GM12878 (cell line): ENCODE measurements around the gene TAF9. TPM values are rescaled to one million over a fixed set of nuclear protein-coding genes. Genes with fewer than 3 reads are reported as not detected.

Experiments
- HDGF ChIP-seq: fragments of 450-650 bp; IDR thresholded peaks from 2 replicates; pipeline ENCODE4 v1.6.1; 2016; ENCODE audit warnings: antibody characterized with exemption
- JUND ChIP-seq: IDR thresholded peaks from 2 replicates; pipeline ENCODE4 v1.6.1; 2012; ENCODE audit warnings: low read depth, mild to moderate bottlenecking, low read length, improper control_type of control experiment, moderate library complexity
- PAX5 ChIP-seq: IDR thresholded peaks from 2 replicates; pipeline ENCODE4 v1.6.1; 2011; ENCODE audit warnings: low read depth, low read length, borderline replicate concordance
- POLR2AphosphoS5 ChIP-seq: IDR thresholded peaks from 2 replicates; pipeline ENCODE4 v1.6.1; 2011; ENCODE audit warnings: mild to moderate bottlenecking, low read length, inconsistent platforms
- ZNF274 ChIP-seq: IDR thresholded peaks from one replicate; pipeline ENCODE4 v1.8.0; 2011; ENCODE audit not compliant: insufficient read length, insufficient read depth
- polyA plus RNA-seq, 11 experiments: library from polyadenylated mRNA; depleted of rRNA in 4 of 11; unstranded in 6 of 11; stranded (reverse) in 5 of 11; fragments of >200 nt; fragmentation: Nextera tagmentation in 4 of 11; fragmentation: Illumina TruSeq in 1 of 11; extraction: Ambion mirVana in 4 of 11; extraction: Trizol in 1 of 11; gene quantifications; 1 replicate in 1 of 11; 2 replicates in 10 of 11; pipeline versions ENCODE4 v1.2.1 to v1.2.3, GENCODE V29; 2011 to 2016; ENCODE audit warnings: inconsistent platforms in 2 of 11, missing spikeins in 2 of 11, low read depth in 1 of 11
- total RNA-seq, 4 experiments: library from RNA; depleted of rRNA in 3 of 4; stranded (reverse); fragments of >200 nt in 3 of 4; fragmentation: Illumina TruSeq in 1 of 4; extraction: Trizol in 1 of 4; gene quantifications; 2 replicates each; pipeline versions ENCODE4 v1.2.1 to v1.2.3, GENCODE V29; 2013 to 2021
- TF ChIP-seq, protein P1 (sequence below): fragments of 450-650 bp; IDR thresholded peaks from 2 replicates; pipeline ENCODE4 v1.6.1; 2018; ENCODE audit warnings: borderline replicate concordance, mild to moderate bottlenecking; ENCODE audit not compliant: partially characterized antibody
- TF ChIP-seq, protein P2 (sequence below): fragments of 450-650 bp; IDR thresholded peaks from 2 replicates; pipeline ENCODE4 v1.6.1; 2017; ENCODE audit warnings: mild to moderate bottlenecking
- TF ChIP-seq, protein P3 (sequence below): fragments of 450-650 bp; IDR thresholded peaks from 2 replicates; pipeline ENCODE4 v1.6.1; 2017; ENCODE audit warnings: mild to moderate bottlenecking, moderate library complexity

TAF9 gene
- total and polyA plus RNA-seq, 10 of the 15 experiments (the other 5 are each of a cell fraction or from before 2014, with no cell fraction given), result 64.4 to 318 (median 150) TPM

DNA sequence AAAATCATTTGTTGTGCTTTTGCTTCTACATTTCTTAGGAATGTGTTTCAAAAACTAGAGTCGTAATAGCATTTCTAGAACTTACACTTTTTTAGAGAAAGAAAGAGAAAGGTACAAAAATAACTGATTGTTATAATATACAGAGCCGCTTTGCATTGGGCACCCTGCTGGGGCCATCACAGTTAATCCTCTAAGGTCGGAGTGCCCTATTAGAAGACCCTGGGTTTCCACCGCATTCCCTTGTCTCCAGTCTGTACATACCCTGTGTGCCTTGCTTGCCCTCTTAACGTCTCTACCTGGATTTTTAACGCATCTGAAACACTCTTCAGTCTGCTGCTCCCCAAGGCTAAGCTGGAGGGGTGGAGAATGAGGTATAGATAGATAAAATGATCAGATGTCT, 46.9 kb upstream of the TAF9 start (continued):
- TF ChIP-seq, protein P1, sequence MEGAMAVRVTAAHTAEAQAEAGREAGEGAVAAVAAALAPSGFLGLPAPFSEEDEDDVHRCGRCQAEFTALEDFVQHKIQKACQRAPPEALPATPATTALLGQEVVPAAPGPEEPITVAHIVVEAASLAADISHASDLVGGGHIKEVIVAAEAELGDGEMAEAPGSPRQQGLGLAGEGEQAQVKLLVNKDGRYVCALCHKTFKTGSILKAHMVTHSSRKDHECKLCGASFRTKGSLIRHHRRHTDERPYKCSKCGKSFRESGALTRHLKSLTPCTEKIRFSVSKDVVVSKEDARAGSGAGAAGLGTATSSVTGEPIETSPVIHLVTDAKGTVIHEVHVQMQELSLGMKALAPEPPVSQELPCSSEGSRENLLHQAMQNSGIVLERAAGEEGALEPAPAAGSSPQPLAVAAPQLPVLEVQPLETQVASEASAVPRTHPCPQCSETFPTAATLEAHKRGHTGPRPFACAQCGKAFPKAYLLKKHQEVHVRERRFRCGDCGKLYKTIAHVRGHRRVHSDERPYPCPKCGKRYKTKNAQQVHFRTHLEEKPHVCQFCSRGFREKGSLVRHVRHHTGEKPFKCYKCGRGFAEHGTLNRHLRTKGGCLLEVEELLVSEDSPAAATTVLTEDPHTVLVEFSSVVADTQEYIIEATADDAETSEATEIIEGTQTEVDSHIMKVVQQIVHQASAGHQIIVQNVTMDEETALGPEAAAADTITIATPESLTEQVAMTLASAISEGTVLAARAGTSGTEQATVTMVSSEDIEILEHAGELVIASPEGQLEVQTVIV, result no peak
- TF ChIP-seq JUND (no peak), ZNF274 (no peak), POLR2AphosphoS5 (no peak), HDGF (no peak), PAX5 (no peak)
- TF ChIP-seq, protein P2, sequence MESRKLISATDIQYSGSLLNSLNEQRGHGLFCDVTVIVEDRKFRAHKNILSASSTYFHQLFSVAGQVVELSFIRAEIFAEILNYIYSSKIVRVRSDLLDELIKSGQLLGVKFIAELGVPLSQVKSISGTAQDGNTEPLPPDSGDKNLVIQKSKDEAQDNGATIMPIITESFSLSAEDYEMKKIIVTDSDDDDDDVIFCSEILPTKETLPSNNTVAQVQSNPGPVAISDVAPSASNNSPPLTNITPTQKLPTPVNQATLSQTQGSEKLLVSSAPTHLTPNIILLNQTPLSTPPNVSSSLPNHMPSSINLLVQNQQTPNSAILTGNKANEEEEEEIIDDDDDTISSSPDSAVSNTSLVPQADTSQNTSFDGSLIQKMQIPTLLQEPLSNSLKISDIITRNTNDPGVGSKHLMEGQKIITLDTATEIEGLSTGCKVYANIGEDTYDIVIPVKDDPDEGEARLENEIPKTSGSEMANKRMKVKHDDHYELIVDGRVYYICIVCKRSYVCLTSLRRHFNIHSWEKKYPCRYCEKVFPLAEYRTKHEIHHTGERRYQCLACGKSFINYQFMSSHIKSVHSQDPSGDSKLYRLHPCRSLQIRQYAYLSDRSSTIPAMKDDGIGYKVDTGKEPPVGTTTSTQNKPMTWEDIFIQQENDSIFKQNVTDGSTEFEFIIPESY, result no peak
- TF ChIP-seq, protein P3, sequence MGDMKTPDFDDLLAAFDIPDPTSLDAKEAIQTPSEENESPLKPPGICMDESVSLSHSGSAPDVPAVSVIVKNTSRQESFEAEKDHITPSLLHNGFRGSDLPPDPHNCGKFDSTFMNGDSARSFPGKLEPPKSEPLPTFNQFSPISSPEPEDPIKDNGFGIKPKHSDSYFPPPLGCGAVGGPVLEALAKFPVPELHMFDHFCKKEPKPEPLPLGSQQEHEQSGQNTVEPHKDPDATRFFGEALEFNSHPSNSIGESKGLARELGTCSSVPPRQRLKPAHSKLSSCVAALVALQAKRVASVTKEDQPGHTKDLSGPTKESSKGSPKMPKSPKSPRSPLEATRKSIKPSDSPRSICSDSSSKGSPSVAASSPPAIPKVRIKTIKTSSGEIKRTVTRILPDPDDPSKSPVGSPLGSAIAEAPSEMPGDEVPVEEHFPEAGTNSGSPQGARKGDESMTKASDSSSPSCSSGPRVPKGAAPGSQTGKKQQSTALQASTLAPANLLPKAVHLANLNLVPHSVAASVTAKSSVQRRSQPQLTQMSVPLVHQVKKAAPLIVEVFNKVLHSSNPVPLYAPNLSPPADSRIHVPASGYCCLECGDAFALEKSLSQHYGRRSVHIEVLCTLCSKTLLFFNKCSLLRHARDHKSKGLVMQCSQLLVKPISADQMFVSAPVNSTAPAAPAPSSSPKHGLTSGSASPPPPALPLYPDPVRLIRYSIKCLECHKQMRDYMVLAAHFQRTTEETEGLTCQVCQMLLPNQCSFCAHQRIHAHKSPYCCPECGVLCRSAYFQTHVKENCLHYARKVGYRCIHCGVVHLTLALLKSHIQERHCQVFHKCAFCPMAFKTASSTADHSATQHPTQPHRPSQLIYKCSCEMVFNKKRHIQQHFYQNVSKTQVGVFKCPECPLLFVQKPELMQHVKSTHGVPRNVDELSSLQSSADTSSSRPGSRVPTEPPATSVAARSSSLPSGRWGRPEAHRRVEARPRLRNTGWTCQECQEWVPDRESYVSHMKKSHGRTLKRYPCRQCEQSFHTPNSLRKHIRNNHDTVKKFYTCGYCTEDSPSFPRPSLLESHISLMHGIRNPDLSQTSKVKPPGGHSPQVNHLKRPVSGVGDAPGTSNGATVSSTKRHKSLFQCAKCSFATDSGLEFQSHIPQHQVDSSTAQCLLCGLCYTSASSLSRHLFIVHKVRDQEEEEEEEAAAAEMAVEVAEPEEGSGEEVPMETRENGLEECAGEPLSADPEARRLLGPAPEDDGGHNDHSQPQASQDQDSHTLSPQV, result no peak
